H1 (cell line): ENCODE data around the gene STX18. TPM values are rescaled to one million over a fixed set of nuclear protein-coding genes. Genes with fewer than 3 reads are reported as not detected.

Source experiments
- EZH2 ChIP-seq: fragments of 200-600 bp; sonication (generic); IDR thresholded peaks from 2 replicates; pipeline ENCODE4 v1.7.1; 2012; ENCODE audit warnings: low read depth, mild to moderate bottlenecking, moderate library complexity, low read length, inconsistent platforms; ENCODE audit not compliant: severe bottlenecking
- POU5F1 ChIP-seq: IDR thresholded peaks from 2 replicates; pipeline ENCODE4 v1.6.1; 2011; ENCODE audit warnings: low read depth, mild to moderate bottlenecking, low read length, moderate library complexity
- polyA plus RNA-seq, 7 experiments: library from polyadenylated mRNA; depleted of rRNA in 3 of 7; stranded (reverse) in 5 of 7; unstranded in 2 of 7; fragments of >200 nt in 5 of 7; fragments of 200-250 nt in 2 of 7; gene quantifications; 1 replicate in 5 of 7; 2 replicates in 1 of 7; 4 replicates in 1 of 7; pipeline versions ENCODE4 v1.2.1 to v1.2.3, GENCODE V29; 2011 to 2013; ENCODE audit warnings: missing spikeins in 2 of 7, mixed read lengths in 2 of 7
- total RNA-seq: library from RNA; stranded (reverse); fragmentation: NEBNext Ultra II Directional; extraction: Animal tissue kit (Norgen Biotek cat#: 25700); gene quantifications from 2 replicates; pipeline ENCODE4 v1.2.1, GENCODE V29; 2021
- TF ChIP-seq, protein P1 (sequence below): IDR thresholded peaks from 2 replicates; pipeline ENCODE4 v1.6.1; 2012; ENCODE audit warnings: inconsistent platforms

STX18 gene
- total and polyA plus RNA-seq, 2 of the 8 experiments (the other 6 are each of a cell fraction or from before 2014, with no cell fraction given): 14.6 to 18.3 TPM

- TF ChIP-seq, protein P1, sequence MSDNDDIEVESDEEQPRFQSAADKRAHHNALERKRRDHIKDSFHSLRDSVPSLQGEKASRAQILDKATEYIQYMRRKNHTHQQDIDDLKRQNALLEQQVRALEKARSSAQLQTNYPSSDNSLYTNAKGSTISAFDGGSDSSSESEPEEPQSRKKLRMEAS: no peak
- TF ChIP-seq EZH2 (no peak), POU5F1 (no peak)
These were observed 2.4 kb downstream of the STX18 start (continued) for GRCh38 chr4:4539481-4539880.
